Activated CD8-positive, alpha-beta memory T cell treated with anti-CD3 and anti-CD28 coated beads for 36 hours (primary cell): ENCODE results near the gene NPM1. TPM values are rescaled to one million over a fixed set of nuclear protein-coding genes. Genes with fewer than 3 reads are reported as not detected.
"Not testable (repeated sequence)": the region's sequence is repeated elsewhere in the genome, so short reads cannot be mapped to it uniquely, and the experiment has no call there.

Experiments used
- CTCF ChIA-PET: fragments of 350-600 bp; sonication (Branson Sonifier 250); formaldehyde crosslinking; loops from one replicate; lab custom pipeline; 2021; ENCODE audit warnings: antibody characterized with exemption; lab: Charles Lee
- POLR2A ChIA-PET: fragments of 350-600 bp; sonication (Branson Sonifier 250); formaldehyde crosslinking; loops from one replicate; lab custom pipeline; 2021; ENCODE audit warnings: antibody characterized with exemption; lab: Charles Lee
- total RNA-seq, 2 experiments: library from RNA; stranded (reverse); gene quantifications; one replicate each; pipeline ENCODE4 v1.2.3, GENCODE V29; 2021

Gene NPM1
- total RNA-seq, 2 experiments from 2014 or later: 4,582 to 4,673 TPM

DNA sequence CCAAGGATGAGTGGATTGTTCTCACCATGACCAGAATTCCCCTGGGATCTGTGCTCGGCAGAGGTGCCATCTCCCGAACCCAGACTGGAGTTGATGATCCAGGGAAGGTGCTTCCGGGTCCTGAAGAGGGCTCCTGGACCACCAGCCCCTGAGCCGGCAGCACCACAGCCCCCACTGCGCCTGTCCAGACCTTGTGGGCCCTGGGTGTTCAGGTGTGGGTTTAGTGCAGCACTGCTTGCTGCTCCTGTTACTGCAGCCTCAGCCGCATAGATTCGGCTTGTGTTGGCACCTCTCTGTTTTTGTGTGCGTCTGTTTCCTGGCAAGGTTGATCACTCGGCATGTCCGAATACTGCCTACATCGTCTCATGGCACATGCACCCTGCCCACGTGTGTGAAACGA is 16.3 kb upstream of the NPM1 start:
- CTCF ChIA-PET: interaction anchor here (0.6 kb wide), 1 partner anchor 14 kb away, joined by 3 read pairs; no protein-coding TSS in a partner anchor
- POLR2A ChIA-PET: interaction anchor here (0.7 kb wide), 1 partner anchor 16 kb away, joined by 3 read pairs; no protein-coding TSS in a partner anchor

DNA sequence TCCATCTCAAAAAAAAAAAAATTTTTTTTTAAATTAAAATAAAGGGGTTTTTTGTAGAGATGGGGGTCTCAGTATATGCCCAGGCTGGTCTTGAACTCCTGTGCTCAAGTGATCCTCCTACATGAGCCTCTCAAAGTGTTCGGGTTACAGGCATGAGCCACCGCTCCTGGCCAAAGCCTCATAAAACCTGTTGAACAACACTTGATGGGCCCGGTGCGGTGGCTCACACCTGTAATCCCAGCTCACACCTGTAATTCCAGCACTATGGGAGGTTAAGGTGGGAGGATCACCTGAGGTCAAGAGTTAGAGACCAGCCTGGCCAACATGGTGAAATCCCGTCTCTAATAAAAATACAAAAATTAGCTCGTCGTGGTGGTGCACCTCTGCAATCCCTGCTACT is 7.7 kb upstream of the NPM1 start:
- ChIA-PET POLR2A (no interaction called here), CTCF (interaction anchor here (0.7 kb wide), 1 partner anchor 15 kb away, joined by 4 read pairs; no protein-coding TSS in a partner anchor)

DNA sequence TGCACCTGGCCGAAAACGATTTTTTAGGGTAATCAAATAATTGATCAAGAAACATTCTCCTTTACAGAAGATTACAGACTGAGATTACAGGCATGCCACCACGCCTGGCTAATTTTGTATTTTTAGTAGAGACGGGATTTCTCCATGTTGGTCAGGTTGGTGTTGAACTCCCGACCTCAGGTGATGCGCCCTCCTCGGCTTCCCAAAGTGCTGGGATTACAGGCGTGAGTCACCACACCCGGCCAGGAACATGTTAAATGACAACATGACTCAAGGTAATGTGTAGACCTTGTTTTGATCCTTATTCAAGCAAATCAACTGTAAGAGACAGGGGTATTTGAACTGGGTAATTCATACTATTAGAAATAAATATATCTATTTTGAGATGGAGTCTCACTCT is 3.2 kb upstream of the NPM1 start:
- CTCF ChIA-PET, POLR2A ChIA-PET: not testable (repeated sequence)

DNA sequence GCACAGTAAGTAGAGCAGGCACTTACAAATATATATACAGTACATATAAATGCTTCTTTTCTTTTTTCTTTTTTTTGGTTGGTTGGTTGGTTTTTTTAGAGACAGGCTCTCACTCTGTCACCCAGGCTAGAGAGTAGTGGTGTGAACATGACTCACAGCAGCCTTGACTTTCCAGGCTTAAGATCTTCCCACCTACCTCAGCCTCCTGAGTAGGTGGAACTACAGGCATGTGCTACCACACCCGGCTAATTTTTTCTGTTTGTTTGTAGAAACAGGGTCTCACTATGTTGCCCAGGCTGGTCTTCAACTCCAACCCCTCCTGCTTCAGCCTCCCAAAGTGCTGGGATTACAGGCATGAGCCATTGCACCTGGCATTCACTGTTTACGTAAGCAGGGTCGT is 2.6 kb upstream of the NPM1 start:
- POLR2A ChIA-PET: not testable (repeated sequence)
- CTCF ChIA-PET: interaction anchor here (1.6 kb wide), 1 partner anchor 34 kb away, joined by 6 read pairs; the partner anchor contains the start of gene FGF18

DNA sequence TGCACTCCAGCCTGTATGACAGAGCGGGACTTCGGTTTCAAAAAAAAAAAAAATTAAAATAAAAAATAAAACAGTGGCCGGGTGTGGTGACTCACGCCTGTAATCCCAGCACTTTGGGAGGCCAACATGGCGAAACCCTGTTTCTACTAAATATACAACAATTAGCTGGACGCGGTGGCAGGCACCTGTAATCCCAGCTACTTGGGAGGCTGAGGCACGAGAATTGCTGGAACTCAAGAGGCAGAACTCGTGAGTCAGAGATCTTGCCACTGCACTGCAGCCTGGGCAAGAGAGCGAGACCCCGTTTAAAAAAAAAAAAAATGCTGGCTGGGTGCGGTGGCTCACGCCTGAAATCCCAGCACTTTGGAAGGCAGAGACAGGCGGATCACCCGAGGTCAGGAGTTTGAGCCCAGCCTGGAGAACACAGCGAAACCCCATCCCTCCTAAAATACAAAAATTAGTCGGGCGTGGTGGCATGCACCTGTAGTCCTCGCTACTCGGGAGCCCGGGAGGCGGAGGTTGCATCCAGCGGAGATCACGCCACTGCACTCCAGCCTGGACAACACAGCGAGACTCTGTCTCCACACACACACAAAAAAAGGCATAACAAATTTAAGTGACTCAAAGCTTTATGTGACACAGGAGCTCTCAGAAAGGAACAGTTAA is 1.5 kb upstream of the NPM1 start:
- ChIA-PET CTCF (interaction anchor here (0.7 to 1.6 kb wide), 2 partner anchors 15 to 33 kb away, joined by 3 to 6 read pairs; partner anchors contain the start of gene FGF18), POLR2A (interaction anchor here (0.7 kb wide), 2 partner anchors 14 to 24 kb away, joined by 3 to 5 read pairs; no protein-coding TSS in a partner anchor)

DNA sequence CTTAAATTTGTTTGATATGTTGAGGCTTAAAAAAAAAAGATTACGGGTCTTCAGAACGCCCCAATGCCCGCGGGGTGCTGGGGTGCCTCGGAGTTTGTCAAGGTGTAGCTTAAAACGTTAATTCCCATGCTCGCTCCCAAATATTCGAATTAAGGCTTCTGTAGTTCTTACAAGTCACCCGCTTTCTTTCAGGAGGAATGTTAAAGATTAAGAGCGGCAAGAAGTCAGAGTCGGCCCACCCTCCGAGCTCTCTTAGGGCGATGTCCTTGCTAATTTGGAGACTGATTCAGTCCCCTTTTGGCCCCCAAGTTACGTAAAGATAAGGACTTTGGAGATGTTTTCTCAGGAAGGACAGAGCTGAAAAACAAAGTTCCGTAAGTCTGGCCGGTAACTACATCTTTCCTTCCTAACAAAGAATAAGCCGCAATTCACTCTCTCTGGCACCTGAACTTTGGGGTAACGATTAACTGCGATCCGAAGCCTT is 746 bp upstream of the NPM1 start:
- POLR2A ChIA-PET: interaction anchor here (0.6 to 0.7 kb wide), 3 partner anchors 15 to 1446 kb away, joined by 3 to 4 read pairs (median 3); no protein-coding TSS in a partner anchor
- CTCF ChIA-PET: no interaction called here

DNA sequence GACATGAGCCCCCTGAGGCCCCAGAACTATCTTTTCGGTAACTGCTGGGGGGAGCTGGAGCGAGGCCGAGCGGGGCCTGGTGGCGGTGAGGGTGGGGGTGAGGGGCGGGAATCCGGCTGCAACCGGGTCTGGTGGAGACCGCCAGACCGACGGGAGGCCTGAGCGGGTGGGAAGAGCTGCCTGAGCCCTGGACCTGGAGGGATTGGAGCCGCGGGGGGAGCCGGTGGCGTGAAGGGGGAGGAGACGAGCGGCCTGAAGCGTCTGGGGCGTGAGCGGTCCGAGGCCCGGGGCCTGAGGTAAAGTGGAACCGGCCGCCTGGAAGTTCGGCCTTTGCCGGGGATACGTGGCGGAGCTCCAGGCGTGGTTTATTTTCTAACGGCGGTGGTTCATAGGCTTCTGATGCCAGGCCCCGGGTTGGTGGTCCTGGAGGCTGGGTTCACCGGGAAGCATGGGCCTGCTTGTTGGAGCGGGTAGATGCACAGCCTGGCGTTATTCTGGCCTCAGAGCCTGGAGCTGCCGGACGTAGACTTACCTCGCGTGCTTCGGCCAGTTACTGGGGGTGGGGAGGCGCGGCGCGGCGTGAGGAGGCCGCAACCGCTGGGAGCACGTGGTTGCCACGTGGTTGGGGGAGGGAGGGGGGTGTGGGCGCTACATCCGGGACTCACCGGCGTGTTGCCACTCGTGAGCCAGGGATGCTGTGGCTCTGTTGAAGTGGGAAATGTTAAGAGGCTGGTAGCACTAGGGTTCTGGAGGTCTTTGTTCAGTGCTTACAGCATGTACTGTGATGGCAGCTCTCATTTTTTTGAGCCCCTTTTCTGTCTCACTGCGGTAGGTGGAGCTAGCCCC is 544 bp downstream of the NPM1 start:
- ChIA-PET POLR2A (interaction anchor here (0.6 to 1.6 kb wide), 8 partner anchors 18 to 1669 kb away, joined by 3 to 7 read pairs (median 4); partner anchors contain the start of gene FBXW11), CTCF (interaction anchor here (0.5 to 1.3 kb wide), 2 partner anchors 10 to 150 kb away, joined by 3 read pairs; no protein-coding TSS in a partner anchor)

DNA sequence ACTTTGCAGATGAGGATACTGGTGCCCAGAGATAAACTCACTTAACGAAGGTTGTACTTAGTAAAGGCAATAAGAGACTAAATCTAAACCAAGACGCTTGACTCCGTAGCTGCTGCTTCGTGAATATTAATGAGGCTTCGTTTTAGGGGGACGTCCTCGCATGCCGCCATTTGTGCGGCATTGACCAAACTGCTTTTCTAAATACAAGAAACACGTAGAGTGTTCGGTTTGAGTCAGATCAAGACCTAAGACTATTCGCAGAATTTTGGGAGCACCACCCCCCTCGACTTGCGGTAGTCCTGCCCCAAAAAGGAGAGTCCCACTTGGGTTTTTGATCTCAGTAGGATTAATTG is 1.1 kb downstream of the NPM1 start:
- POLR2A ChIA-PET: interaction anchor here (0.6 to 1.6 kb wide), 5 partner anchors 17 to 1669 kb away, joined by 3 to 7 read pairs (median 4); partner anchors contain the start of gene FBXW11

DNA sequence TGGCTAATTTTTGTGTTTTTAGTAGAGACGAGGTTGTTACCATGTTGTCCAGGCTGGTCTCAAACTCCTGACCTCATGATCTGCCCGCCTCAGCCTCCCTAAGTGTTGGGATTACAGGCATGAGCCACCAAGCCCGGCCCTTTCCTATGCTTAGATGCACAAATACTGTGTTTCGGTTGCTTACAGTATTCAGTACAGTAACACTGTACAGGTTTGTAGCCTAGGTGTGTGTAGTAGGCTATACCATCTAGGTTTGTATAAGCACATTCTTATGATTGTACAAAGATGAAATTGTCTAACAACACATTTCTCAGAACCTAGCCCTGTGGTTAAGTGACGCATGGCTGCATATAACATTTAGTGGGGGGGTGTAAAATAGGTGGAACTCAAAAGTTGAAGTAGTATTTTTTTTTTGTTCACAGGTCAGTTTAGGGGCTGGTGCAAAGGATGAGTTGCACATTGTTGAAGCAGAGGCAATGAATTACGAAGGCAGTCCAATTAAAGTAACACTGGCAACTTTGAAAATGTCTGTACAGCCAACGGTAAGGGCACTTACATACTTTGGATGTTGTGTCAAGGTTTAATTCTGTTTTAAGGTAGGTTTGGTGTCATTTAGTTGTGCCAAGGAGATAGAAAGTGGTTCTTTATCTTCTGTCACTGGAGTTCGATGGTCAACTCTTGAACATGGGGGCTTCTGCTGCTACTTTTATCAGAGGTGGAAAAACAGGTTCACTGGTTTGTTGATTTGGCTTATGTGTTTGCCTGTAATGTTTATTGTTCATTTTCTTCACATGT is 3.4 kb downstream of the NPM1 start:
- ChIA-PET POLR2A (interaction anchor here (0.7 kb wide), 1 partner anchor 10 kb away, joined by 3 read pairs; no protein-coding TSS in a partner anchor), CTCF (no interaction called here)

More for the DNA sequence above, 1.1 kb downstream of the NPM1 start:
- CTCF ChIA-PET: interaction anchor here (0.5 to 1.3 kb wide), 2 partner anchors 10 to 150 kb away, joined by 3 read pairs; no protein-coding TSS in a partner anchor

DNA sequence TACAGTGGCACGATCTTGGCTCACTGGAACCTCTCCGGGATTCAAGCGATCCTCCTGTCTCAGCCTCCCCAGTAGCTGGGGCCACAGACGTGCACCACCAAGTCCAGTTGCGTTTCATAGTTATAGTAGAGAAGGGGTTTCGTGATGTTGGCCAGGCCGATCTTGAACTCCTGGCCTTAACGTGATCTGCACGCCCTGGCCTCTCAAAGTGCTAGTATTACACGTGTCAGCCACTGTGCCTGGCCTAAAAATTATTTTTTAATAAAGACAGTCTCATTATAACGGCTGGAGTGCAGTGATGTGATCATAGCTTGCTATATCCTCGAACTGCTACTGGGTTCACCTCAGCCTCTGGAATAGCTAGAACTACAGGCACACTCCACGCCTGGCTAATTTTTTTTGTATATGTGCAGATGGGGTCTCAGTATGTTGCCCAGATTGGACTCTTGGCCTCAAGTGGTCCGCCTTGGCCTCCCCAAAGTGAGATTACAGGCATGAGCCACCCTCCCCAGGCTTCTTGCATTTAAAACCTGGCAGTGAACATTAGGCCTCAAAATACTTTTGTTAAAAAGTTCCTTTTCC is 4.4 kb downstream of the NPM1 start:
- ChIA-PET POLR2A (interaction anchor here (0.8 to 1.0 kb wide), 2 partner anchors 13 to 18 kb away, joined by 3 to 4 read pairs; no protein-coding TSS in a partner anchor), CTCF (interaction anchor here (0.8 kb wide), 1 partner anchor 10 kb away, joined by 4 read pairs; no protein-coding TSS in a partner anchor)

DNA sequence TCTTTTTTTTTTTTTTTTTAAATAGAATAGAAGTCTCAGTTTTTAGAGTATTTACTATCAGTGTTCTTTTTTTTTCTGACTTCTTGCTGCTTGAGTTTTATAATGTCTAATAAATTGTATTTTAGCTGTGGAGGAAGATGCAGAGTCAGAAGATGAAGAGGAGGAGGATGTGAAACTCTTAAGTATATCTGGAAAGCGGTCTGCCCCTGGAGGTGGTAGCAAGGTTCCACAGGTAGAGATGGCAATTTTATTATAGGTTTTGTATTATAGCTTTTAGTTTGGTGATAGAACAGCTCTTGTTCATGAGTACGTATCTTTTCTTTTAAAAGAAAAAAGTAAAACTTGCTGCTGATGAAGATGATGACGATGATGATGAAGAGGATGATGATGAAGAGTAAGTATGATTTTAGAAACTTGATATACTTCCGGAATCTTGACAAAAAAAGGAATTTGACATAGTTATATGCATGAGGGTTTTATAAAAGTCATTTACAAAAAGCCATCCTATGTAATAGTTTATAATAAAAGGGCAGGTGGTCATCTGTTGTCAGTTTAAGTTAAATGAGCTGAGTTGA is 5.0 kb downstream of the NPM1 start:
- POLR2A ChIA-PET: interaction anchor here (0.8 to 1.6 kb wide), 3 partner anchors 13 to 17 kb away, joined by 3 to 6 read pairs (median 4); no protein-coding TSS in a partner anchor
- CTCF ChIA-PET: interaction anchor here (0.8 kb wide), 1 partner anchor 9 kb away, joined by 4 read pairs; no protein-coding TSS in a partner anchor

DNA sequence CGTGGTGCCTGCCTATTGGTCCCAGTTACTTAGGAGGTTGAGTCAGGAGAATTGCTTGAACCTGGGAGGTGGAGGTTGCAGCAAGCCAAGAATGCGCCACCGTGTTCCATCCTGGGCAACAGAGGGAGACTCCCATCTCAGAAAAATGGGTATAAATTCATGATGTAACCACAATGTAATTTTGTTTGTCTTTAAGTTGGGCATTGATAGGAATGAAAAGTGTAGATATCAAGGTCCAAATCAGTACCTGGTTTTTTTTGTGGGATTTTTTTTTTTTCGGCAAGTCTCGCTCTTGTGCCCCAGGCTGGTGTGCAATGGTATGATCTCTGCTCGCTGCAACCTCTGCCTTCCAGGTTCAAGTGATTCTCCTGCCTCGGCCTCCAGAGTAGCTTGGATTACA is 7.4 kb downstream of the NPM1 start:
- ChIA-PET CTCF (no interaction called here), POLR2A (interaction anchor here (0.6 kb wide), 1 partner anchor 20 kb away, joined by 6 read pairs; no protein-coding TSS in a partner anchor)

DNA sequence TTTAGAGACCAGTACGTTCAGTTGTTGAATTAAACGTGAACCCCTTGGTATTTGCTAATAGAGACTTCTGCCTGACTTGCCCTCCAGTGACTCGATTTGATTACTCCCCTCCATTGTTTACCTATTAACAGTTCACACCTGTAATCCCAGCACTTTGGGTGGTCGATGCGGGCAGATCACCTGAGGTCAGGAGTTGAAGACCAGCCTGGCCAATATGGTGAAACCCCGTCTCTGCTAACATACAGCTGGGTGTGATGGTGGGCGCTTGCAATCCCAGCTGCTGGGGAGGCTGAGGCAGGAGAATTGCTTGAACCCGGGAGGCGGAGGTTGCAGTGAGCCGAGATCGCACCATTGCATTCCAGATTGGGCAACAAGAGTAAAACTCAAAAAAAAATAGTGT is 8.9 kb downstream of the NPM1 start:
- CTCF ChIA-PET: not testable (repeated sequence)
- POLR2A ChIA-PET: interaction anchor here (0.6 to 1.3 kb wide), 2 partner anchors 10 to 19 kb away, joined by 5 to 6 read pairs; no protein-coding TSS in a partner anchor

DNA sequence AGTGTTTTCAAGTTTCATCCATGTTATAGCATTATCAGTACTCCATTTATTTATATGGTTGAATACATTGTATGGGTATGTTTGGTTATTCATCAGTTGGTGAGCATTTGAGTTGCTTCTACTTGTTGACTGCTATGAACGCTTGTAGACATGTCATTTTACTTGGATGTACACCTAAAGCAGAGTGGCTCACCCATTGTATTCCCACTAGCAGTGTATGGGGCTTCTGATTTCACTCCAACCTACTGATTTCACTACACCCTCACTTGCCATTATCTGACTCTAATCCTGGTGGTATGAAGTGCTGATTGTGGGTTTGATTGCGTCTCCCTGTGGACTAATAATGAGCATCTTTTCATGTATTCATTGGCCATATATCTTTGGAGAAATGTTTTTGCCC is 9.5 kb downstream of the NPM1 start:
- POLR2A ChIA-PET: interaction anchor here (0.6 kb wide), 1 partner anchor 18 kb away, joined by 6 read pairs; no protein-coding TSS in a partner anchor

DNA sequence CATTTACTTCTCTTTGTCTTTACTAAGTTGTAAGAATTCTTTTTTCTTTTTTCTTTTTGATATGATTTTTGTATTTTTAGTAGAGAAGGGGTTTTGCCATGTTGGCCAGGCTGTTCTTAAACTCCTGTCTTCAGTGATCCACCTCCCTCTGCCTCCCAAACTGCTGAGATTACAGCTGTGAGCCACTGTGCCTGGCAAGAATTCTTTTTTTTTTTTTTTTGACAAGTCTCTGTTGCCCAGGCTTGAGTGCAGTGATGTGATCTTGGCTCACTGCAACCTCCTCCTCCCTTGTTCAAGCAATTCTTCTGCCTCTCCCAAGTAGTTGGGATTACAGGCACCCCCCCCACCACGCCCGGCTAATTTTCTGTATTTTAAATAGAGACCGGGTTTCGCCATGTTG is 9.9 kb downstream of the NPM1 start:
- POLR2A ChIA-PET: no interaction called here
- CTCF ChIA-PET: no interaction called here

More for the DNA sequence above, 9.5 kb downstream of the NPM1 start:
- CTCF ChIA-PET: no interaction called here

DNA sequence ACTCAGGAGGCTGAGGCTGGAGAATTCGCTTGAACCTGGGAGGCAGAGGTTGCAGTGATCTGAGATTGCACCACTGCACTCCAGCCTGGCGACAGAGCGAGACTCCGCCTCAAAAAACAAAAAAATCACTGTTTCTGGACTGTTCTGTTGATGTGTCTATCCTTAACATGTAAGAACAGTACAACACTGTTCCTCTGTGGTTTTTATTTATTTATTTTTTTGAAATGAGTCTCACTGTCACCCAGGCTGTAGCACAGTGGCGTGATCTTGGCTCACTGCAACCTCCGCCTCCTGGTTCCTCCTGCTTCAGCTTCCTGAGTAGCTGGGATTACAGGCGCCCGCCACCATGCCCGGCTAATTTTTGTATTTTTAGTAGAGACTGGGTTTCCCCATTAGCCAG is 11.0 kb downstream of the NPM1 start:
- POLR2A ChIA-PET: interaction anchor here (0.6 to 1.6 kb wide), 2 partner anchors 9 to 610 kb away, joined by 3 to 8 read pairs; no protein-coding TSS in a partner anchor
- CTCF ChIA-PET: interaction anchor here (1.0 kb wide), 1 partner anchor 10 kb away, joined by 3 read pairs; no protein-coding TSS in a partner anchor

DNA sequence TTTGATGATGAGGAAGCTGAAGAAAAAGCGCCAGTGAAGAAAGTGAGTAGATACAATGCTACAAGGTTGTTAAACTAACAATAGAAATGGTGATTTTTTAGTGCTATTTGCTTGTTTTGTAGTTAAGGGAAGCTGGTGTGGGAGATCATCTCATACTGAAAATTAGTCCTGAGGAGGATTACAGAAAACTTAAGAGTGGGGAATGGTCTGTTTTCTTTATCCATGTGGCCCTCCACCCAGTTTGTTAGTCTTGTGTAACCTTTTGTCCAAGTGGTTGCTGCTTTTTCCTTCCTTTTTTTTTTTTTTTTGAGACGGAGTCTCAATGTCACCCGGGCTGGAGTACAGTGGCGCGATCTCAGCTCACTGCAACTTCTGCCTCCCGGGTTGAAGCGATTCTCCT is 12.5 kb downstream of the NPM1 start:
- ChIA-PET POLR2A (interaction anchor here (1.0 kb wide), 1 partner anchor 14 kb away, joined by 3 read pairs; no protein-coding TSS in a partner anchor), CTCF (interaction anchor here (1.2 kb wide), 1 partner anchor 18 kb away, joined by 3 read pairs; no protein-coding TSS in a partner anchor)
